Ureter (tissue), 1 donor: ENCODE data around the gene ABCA10. TPM values are rescaled to one million over a fixed set of nuclear protein-coding genes. Genes with fewer than 3 reads are reported as not detected.
"Not testable (repeated sequence)": the region's sequence is repeated elsewhere in the genome, so short reads cannot be mapped to it uniquely, and the experiment has no call there.

Source experiments
- DNase-seq: peaks from one replicate; pipeline ENCODE4 v3.0.0-alpha.2; 2020; ENCODE audit warnings: low spot score
- total RNA-seq: library from RNA; stranded (reverse); gene quantifications from one replicate; pipeline ENCODE4 v1.2.4, GENCODE V29; 2023
- donor health status: DM: yes; HTN: yes; CAD: no.

The ABCA10 gene, protein sequence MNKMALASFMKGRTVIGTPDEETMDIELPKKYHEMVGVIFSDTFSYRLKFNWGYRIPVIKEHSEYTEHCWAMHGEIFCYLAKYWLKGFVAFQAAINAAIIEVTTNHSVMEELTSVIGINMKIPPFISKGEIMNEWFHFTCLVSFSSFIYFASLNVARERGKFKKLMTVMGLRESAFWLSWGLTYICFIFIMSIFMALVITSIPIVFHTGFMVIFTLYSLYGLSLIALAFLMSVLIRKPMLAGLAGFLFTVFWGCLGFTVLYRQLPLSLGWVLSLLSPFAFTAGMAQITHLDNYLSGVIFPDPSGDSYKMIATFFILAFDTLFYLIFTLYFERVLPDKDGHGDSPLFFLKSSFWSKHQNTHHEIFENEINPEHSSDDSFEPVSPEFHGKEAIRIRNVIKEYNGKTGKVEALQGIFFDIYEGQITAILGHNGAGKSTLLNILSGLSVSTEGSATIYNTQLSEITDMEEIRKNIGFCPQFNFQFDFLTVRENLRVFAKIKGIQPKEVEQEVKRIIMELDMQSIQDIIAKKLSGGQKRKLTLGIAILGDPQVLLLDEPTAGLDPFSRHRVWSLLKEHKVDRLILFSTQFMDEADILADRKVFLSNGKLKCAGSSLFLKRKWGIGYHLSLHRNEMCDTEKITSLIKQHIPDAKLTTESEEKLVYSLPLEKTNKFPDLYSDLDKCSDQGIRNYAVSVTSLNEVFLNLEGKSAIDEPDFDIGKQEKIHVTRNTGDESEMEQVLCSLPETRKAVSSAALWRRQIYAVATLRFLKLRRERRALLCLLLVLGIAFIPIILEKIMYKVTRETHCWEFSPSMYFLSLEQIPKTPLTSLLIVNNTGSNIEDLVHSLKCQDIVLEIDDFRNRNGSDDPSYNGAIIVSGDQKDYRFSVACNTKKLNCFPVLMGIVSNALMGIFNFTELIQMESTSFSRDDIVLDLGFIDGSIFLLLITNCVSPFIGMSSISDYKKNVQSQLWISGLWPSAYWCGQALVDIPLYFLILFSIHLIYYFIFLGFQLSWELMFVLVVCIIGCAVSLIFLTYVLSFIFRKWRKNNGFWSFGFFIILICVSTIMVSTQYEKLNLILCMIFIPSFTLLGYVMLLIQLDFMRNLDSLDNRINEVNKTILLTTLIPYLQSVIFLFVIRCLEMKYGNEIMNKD (N-terminal part only)
- 9.8 TPM for total RNA-seq

- DNase-seq: no peak
Observed at GRCh38 chr17:69228576-69228975, at the start of gene ABCA10. Gene ABCA10 (minus strand): TSS chr17:69228824. CDS start chr17:69225358, 3,466 bp downstream.

DNA sequence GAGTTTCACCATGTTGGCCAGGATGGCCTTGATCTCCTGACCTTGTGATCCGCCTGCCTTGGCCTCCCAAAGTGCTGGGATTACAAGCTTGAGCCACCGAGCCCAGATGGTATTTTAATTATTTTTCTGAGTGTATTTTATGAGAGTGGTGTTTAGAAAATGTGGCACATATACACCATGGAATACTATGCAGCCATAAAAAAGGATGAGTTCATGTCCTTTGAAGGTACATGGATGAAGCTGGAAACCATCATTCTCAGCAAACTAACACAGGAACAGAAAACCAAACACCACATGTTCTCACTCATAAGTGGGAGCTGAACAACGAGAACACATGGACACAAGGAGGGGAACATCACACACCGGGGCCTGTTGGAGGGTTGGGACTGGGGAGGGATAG lies 47.7 kb upstream of the ABCA10 start:
- not testable (repeated sequence) for DNase-seq

- DNase-seq: no peak
Observed at GRCh38 chr17:69275751-69276150, 47.1 kb upstream of the ABCA10 start.

GRCh38 chr17:69271023-69271422 lies 42.4 kb upstream of the ABCA10 start:
- no peak for DNase-seq

- no peak for DNase-seq
Observed at GRCh38 chr17:69269131-69269998, 40.7 kb upstream of the ABCA10 start.

GRCh38 chr17:69268543-69269014 lies 40.0 kb upstream of the ABCA10 start:
- DNase-seq: no peak

DNA sequence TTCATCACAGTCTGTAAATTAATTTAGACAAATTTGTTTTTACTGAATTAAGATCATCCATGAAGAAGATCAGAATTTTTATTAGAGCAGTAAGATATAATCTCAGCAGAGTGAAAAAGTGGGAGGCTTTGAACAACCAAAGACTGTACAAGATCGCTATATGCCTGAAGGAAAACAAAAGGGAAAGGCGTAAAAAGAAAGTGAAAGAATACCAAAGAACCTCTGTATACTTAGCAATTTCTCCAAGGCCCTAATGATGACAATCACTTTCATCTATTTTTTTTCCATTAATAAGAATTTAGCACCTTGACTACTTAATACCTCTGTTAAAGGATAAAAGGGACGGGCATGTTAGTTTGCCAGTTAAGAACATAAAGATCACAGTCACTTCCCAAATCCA lies 38.6 kb upstream of the ABCA10 start:
- DNase-seq: no peak

DNA sequence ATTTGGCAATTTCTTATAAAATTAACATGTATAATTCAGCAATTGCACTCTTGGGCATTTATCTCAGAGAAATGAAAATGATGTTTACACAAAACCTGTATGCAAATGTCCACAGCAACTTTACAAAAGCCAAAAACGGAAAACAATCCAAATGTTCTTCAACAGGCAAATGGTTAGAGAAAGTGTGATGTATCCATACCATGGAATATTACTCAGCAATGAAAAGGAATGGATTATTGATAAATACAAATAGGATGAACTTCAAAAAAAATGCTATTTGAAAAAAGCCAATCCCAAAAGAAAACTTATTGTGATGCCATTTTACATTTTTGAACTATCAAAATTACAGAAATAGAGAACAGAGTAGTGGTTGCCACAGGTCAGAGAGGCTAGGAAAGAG lies 37.2 kb upstream of the ABCA10 start:
- DNase-seq: no peak

DNA sequence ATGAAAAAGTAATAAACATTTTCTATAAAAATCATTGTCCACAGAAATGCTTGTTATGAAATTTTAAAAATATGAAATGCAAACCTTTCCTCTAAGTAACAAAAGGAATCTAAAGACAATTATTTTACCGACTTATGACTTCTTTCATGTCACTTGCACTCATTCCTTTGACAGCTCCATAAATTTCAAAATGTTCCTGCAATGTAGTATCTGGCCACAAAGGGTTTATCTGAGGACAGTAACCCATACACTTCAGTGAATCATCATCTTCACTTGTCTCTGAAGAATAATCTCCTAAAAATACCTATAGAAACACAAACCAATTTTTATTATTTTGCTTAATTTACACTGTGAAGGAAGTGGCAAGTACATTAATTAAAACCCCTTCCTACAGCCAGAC lies 25.6 kb upstream of the ABCA10 start:
- no peak for DNase-seq

DNA sequence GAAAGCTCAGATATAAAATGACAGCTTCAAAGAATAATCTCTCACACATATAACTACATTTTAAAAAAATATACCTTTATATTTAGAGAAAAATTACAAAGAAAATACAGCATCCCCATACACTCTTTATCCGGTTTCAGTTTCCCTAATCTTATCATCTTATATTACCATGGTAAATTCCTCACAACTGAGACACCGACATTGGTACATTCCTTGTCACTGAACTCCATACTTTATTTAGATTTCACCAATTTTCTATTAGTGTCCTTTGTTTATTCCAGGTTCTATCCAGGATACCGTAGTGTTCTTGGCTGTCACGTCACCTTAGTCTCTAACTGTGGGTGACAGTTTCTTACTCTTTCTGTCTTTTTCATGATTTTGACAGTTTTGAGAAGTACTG lies 22.0 kb upstream of the ABCA10 start:
- DNase-seq: no peak

- no peak for DNase-seq
Observed at GRCh38 chr17:69246726-69247375, 18.2 kb upstream of the ABCA10 start.

DNA sequence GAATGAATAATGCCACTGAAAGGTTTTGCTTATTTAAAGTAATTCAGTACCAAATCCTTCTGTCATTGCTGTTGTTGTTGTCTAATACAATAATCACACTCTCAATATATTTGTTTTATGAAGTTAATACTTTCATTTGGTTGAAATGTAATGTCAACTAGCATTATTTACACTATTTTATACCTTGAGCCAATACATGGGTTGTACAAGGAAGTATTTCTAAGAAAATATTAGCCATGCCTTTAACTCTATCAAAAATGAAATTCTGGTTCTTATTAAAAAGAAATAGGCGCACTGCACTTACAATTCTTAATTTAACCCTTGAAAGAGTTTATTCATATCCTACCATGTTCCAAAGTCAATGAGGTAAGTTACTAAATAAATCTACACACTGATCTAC lies 17.6 kb upstream of the ABCA10 start:
- no peak for DNase-seq

DNA sequence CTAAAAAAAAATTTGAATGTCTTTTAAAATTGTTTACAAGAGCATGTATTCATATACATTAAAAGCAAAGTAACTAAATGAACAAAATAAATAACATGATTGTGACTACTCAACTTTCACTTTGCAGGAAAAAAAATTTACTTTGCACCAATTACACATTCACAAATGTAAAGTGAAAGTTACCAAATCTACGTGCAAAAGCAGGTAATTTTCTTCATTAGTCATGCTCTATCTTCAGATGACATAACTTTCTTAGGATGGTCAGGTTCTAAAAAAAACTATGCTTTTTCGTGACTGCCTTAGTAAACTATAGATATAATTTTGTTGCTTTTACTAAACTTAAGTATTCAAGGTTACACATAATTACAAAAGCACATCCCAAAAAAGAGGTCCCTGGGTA lies 17.0 kb upstream of the ABCA10 start:
- DNase-seq: no peak

DNA sequence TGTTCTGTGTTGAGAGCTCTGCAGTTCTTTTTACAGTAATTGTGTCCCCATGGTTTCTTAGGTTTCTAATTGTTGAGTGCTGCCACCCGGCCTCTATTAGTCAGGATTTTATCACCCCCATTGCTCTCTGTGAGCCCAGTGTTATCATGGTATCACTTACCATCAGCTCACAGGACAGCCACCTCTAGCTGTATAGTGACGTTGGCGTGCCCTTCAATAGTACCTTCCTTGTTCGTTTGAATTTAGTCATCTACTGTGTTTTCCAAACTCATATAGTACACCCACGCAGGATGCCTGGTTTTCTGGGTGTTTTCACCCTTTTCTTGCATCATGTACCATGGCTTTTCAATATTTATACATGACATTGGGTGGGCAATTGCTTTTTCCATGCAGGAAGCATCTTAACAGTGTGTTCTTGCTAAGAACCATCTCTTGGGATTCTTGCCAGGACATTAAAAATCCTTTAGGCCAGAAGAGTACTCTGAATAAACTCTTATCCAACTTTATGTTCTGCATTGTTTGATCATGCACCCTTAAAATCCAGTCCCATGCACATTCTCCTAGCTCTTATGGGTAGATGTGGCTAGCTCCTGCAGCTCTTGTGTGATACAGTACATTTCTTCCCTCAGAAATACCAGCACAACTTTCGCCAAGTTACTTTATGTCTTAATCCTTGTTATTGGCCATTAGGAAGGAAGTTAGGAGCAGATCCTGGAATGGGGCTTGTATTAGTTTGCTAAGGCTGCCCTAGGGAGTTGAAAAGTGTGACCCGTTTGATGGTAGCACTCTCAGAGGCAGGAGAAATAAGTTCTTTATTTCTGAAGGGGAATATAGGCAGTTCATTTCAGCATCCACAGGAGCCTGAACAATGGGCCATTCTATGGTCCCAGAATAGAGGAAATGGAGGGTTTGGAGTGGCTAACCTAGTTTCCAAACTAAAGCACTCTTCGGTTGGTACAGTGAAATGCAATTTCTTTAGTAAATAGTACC lies 11.3 kb upstream of the ABCA10 start:
- DNase-seq: no peak

GRCh38 chr17:69236946-69237345 lies 8.3 kb upstream of the ABCA10 start:
- DNase-seq: no peak

- no peak for DNase-seq
Observed at GRCh38 chr17:69236464-69236863, 7.8 kb upstream of the ABCA10 start.

GRCh38 chr17:69235338-69236058 lies 6.9 kb upstream of the ABCA10 start:
- DNase-seq: peak; percentile 88

GRCh38 chr17:69232650-69233049 lies 4.0 kb upstream of the ABCA10 start:
- no peak for DNase-seq

DNA sequence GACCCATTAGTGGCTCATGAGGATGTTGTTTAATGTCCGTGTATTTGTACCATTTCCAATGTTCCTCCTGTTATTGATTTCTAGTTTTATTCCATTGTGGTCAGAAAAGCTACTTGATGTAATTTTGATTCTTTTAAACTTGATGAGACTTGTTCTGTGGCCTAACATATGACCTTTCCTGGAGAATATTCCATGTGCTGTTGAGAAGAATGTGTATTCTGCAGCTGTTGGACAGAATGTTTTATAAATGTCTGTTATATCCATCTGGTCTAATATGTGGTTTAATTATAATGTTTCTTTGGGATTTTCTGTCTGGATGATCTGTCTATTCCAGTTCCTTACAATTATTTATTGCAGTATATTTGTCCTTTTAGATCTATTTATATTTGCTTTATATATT lies 2.9 kb upstream of the ABCA10 start:
- DNase-seq: no peak
